HG03457 (cell line): Measurements from ENCODE around the gene TRIM42.

Experiments
- ATAC-seq: cut with Tn5 transposase; IDR thresholded peaks from one replicate; pipeline ENCODE4 v1.9.1; 2021; ENCODE audit warnings: moderate number of reproducible peaks; ENCODE audit not compliant: unreplicated experiment

The TRIM42 gene

DNA sequence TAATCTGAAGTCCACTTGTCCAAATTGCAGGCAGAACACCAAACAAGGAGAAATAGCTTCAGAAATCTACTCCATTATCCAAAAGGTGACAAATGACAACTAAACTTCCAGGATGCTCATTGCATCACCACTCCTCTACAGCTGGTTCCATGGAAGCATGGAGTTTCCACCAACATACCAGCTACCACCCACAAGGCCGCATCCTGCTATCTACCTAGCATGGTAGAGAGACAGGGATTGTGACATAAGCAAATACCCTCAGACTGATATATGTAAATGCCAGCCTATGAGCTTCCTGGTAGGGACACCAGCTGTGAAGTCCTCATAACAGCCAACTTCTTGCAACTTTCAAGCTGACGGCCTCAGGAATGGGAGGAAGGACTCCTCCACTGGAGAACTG is at the start of gene TRIM42:
TSS of gene TRIM42 (plus strand) at position 301 of the 400 bp plus-strand sequence. CDS start 166 bp downstream, outside the sequence.
- no peak for ATAC-seq

DNA sequence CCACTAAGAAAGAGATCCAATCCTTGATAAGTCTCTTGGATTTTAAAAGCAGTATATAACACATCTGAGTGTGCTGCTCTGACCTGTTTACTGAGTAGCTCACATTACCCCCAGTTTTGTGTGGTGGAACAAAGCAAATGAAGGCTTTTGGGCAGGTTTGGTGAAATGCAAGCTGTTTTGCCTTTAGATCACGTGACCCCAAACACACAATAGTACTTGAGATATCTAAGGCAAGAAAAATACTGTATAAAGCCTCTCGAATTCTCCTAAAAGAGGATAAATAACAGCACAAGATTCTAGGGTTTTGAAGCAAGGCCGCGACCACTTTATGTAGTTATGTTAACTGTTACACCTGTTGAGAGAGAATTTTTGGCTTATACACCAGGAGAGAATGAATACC is 49.3 kb upstream of the TRIM42 start:
- no peak for ATAC-seq

DNA sequence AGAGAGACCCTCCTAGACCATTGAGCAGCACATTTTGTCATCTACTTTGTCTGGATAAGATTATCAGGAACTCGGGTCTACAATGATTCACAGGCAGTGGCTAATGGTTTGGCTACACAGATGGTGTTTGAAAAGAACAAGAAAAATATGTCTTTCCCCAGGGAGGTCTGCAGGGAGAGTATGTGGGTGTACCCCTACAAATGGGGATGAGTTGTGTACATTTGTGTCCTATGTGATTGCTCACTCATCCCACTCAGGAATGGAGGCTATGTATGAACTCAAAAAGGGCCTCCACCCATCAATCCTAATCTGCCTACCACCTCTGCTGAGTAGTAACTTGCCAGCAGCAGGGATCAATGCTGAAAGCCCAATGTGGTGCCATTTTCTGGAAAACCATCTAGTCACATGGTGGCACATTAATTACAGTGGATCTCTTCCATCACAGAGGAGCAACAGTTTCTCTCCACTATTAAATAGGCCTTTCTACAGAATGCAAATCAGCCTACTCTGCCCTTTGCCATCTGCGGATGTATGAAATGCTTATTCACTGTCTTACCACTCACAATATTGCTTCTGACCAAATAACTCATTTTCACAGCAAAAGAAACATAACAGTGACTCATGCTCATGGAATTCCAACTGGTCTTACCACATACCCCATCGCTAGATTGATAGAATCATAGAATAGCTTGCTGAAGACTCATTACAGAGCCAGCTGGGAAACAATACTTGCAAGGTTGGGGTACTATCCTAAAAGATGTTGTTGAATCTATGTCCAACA is 48.3 kb upstream of the TRIM42 start:
- no peak for ATAC-seq

- ATAC-seq, result no peak
Observed at GRCh38 chr3:140630366-140630765, 47.5 kb upstream of the TRIM42 start.

GRCh38 chr3:140630866-140631265 is 47.0 kb upstream of the TRIM42 start:
- no peak for ATAC-seq

- no peak for ATAC-seq
Observed at GRCh38 chr3:140635276-140635675, 42.6 kb upstream of the TRIM42 start.

DNA sequence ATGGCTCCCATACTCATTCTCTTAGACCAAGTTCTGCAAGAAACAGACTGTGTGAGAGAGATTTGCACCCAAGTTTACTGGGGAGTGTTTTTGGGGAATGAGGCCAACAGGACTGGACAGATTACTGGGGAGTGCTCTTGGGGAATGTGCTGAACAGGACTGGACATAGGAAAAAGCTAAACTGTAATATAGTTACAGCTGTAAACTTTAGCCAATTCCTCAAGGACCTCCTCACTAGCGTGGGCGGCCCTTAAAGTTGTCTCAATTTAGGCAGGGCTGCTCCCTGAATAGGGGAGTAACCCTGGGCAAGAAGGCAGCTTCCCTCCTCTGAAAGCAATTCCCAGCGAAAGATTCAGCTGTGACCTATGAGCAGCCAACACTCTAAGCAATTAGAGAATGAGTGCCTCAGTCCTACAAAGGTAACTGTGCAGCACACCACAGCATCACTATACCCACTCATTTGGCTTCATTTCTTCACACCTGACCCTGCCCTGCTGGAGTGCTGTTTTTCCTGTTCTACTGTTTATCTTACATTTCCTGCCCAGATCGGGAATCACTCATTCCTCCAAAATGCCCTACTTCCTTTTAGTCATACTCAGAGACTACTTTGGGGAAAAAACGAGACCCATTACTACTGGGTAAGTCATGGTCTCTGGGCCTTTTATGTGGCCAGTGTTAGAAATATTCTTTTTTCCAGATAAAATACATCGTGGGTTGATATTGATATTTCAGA is 41.3 kb upstream of the TRIM42 start:
- ATAC-seq, result no peak

- ATAC-seq, result no peak
Observed at GRCh38 chr3:140651287-140651686, 26.6 kb upstream of the TRIM42 start.

GRCh38 chr3:140655678-140656077 is 22.2 kb upstream of the TRIM42 start:
- no peak for ATAC-seq

- ATAC-seq, result no peak
Observed at GRCh38 chr3:140664111-140664510, 13.8 kb upstream of the TRIM42 start.

- ATAC-seq, result no peak
Observed at GRCh38 chr3:140682586-140682985, 4.7 kb downstream of the TRIM42 start.

DNA sequence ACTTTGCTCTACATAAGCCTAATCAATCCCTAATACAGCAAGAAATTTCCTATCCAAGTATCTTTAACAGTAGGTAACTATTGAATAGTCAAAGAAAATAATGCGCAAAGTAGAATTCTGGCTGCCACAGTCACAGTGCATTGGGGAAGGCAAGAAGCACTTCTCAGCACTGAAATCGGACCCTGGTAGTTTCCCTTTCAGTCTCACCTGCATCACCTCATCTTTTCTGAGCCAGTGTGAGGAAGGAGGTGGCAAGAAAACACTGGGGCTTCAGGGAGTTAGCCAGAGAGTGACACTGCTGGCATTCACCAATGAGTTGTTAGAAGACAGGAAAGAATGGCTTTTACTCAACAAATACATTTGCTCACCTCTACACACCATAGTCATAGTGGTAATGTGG is 8.3 kb downstream of the TRIM42 start:
- ATAC-seq, result no peak

- ATAC-seq, result no peak
Observed at GRCh38 chr3:140686948-140687347, 9.1 kb downstream of the TRIM42 start.

- no peak for ATAC-seq
Observed at GRCh38 chr3:140695361-140696061, 17.6 kb downstream of the TRIM42 start.

- ATAC-seq, result no peak
Observed at GRCh38 chr3:140699516-140700231, 21.8 kb downstream of the TRIM42 start.

GRCh38 chr3:140702281-140702680 is 24.4 kb downstream of the TRIM42 start:
- ATAC-seq, result no peak

DNA sequence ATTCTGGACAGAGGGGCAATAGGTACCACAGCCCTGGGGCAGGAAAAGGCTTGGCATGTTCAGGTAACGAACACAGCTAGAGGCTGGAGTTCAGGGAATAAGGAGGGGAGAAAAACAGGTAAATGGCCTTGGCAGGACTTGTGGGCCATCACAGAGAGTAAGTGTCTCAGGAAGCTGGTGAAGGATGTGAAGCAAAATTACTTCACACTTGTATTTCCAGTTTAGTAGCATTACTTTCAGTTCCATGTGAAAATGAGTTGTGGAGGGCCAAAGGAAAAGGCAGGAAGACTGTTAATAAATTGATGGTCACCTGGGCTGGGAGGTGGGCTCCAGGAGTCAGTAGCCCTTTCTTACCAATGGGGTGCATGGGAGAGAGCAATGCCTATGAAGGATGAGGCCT is 25.6 kb downstream of the TRIM42 start:
- no peak for ATAC-seq

GRCh38 chr3:140704733-140705132 is 26.9 kb downstream of the TRIM42 start:
- ATAC-seq, result no peak

- no peak for ATAC-seq
Observed at GRCh38 chr3:140705954-140706353, 28.1 kb downstream of the TRIM42 start.

GRCh38 chr3:140706360-140706759 is 28.5 kb downstream of the TRIM42 start:
- ATAC-seq, result no peak

GRCh38 chr3:140708815-140709214 is 31.0 kb downstream of the TRIM42 start:
- no peak for ATAC-seq
